Activated CD4-positive, alpha-beta T cell treated with anti-CD3 and anti-CD28 coated beads, Interleukin-2, amount 50 U/mL, for 16 hours (primary cell): ENCODE results near the gene P3R3URF.

Experiments used
- DNase-seq: peaks from one replicate; pipeline ENCODE4 v3.0.0-alpha.2; 2020

P3R3URF gene

DNA sequence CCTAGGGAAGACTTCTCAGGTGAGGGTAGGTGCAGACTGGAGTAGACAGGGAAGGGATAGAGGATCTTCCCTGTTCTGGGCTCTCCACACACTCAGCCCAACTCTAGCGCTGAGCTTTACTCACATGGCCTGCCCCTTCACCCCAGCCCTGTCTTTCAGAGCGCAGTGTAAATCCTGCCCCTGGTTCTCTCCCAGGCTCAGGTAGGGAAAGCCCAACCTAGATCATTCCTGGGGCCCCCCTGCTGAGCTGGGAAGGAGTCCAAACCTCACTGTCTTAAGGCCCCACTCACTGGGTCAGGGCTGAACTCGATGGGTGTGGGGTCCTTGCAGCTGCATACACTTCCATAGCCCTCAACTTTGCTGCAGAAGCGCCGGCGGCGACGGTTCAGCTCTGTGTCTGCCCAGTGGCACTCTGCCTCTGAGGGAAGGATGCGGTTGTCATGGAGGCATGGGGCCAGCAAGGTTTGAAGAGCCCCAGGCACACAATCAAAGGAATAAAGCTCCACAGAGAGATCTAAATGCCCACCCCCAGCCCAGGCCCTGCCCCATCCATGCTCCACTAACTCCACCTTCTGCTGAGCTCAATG lies 17.8 kb upstream of the P3R3URF start:
- no peak for DNase-seq

DNA sequence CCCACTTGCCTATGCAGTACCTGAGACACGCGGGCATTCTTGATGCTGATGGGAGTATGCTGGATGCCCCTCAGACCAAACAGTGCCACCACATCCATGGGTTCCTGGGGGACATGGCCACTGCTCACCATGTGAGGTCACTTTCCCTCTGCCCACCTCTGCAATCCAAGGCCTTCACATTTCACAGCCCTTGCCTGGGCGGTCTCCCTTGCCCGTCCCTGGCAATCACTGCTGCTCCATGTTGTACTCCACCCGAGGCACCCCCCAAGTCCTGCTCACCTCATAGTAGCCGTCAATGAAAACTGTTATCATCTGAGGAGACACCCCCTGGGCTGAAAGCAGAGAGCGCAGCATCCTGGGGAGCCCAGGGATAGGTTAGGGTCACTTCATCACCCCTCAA lies 17.0 kb upstream of the P3R3URF start:
- no peak for DNase-seq

DNA sequence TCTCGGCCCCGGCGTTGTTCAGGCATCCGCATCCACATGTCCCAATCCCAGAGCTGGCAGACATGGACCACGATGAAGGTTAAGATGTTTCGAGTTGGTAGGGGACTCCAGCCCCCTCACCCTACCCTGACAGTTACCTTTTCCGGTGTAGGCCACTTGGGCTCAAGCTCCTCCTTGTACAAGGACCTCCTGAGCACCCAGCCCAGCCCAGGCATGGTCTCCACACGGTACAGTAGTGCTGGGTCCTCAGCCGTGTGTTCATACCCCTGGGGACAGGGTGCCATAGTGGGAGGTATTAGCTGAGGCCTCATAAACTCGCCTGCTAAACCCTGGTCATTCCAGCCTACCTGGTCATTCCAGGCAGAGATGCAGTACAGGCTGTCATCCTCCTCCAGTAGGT lies 15.9 kb upstream of the P3R3URF start:
- DNase-seq: no peak

DNA sequence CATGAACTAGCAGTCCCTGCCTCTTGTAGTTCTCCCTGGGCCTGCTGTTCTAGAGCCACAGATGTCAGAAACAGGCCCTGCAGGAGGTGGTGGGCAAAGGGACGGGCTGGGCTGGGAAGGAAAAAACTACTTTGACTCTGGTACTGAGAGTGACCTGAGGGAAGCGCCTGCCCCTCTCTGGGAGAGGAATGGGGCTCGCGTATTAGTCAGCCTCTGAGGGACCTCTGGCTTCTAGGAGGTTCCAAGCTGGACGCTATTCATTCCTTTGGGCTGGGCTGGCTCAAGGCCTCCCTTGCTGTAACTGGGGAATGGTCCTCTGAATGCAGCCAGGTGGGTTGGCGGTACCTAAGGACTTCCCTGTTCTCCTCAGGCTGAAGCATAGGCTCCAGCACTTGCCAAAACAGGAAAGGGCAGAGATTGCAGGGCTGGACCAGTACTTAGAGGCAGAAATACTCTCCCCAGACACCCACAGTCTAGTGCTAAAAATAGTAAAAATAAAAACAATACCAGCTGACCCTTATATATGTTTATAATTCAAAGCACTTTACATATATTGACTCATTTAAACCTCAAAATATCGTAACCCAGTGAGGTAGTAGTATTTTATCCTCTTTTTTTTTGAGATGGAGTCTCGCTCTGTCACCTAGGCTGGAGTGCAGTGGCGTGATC lies 14.9 kb upstream of the P3R3URF start:
- DNase-seq: no peak

GRCh38 chr1:46190539-46190938 lies 14.3 kb upstream of the P3R3URF start:
- no peak for DNase-seq

- DNase-seq: no peak
These were observed 12.2 kb upstream of the P3R3URF start for GRCh38 chr1:46188295-46189030.

DNA sequence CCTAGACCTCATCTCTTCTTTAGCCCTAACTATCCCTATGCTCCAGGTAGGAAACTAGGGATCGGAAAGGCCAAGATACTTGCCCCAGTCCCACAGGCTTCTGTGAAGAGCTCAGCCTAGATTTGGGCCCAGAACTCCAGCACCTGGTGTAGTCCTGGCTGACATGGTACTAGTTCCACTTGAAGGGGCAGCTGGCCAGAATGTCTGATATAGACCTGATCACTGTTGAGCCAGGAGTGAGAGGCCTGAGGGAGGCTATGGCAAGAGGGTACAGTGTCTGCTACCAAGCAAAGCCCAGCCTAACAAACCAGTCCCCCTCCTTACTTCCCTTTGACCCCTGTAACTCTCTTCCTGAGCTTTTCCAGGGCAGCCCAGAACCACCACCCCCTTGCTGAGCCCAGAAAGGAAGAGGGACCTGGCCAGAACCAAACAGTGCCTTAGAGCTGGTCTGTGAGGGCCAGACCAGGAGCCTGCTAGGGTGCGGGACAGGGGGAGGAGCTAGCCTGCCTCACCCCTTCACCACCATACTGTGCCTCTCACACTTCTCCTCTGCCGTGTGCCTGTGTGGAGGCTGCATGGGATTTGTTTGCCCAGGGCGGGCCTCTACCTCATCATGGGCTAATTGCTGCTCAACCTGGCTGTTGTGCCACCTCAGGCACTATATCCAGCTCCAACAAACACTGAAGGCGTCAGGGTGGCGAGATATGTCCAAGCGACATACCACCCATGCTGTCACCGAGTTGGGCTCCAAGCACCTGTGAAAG lies 11.0 kb upstream of the P3R3URF start:
- DNase-seq: no peak

GRCh38 chr1:46186076-46186475 lies 9.8 kb upstream of the P3R3URF start:
- no peak for DNase-seq

- no peak for DNase-seq
These were observed 8.8 kb upstream of the P3R3URF start for GRCh38 chr1:46184920-46185658.

DNA sequence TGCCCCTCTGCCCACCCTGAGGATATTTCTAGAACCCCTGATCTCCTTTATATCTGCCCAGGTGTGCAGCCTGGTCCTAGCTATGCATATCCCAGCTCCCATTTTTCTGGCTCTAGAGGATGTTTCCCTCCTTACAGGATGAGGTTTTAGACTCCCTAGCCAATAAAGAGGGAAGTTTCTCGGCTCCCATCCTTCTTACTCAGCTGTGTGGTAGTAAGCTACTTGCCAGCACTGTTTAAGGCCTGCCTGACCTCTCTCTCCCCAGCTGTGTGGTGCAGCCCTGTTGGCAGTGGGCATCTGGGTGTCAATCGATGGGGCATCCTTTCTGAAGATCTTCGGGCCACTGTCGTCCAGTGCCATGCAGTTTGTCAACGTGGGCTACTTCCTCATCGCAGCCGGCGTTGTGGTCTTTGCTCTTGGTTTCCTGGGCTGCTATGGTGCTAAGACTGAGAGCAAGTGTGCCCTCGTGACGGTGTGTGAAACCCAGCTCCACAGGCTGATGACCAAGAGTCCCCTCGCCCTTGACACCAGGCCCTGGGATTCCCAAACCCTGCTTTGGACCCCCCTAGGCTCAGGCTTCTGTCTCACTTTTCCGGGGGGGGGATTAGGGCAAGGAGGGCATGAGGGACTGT lies 7.8 kb upstream of the P3R3URF start:
- no peak for DNase-seq

DNA sequence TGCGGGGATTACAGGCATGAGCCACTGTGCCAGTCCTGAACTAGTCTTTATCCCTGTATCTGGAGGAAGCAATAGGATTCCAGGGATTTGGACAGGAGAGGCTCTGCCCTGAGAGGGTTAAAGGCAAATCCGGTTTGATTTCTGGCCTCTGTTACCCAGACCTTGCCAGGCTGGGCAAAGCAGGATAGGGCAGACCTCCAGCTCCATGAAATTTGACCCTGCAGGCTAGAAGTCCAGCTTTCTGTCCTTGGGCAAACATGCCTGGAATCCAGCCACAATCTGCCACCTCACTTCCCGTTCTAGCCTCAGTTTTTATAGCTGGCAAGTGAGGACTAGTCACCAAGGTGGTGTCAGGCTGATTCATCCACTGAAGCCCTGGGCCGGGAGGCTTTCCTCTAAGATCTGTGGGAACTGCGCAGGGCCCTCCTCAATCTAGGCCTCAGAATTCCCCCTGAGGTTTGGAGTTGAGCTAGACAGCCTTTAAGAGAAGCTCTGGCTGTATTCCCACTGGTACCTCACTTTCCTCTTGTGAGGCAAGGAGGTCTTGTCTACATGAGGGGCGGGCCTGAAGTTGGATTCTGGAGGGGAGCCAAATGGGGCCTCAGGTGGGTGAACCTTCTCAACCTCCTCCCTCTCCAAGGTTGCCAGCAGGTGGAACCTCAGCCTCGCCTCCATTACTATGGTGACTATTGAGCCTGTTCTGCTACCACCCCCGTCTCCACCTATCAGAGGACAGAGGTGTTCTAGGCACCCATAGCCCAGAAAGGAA lies 7.0 kb upstream of the P3R3URF start:
- no peak for DNase-seq

DNA sequence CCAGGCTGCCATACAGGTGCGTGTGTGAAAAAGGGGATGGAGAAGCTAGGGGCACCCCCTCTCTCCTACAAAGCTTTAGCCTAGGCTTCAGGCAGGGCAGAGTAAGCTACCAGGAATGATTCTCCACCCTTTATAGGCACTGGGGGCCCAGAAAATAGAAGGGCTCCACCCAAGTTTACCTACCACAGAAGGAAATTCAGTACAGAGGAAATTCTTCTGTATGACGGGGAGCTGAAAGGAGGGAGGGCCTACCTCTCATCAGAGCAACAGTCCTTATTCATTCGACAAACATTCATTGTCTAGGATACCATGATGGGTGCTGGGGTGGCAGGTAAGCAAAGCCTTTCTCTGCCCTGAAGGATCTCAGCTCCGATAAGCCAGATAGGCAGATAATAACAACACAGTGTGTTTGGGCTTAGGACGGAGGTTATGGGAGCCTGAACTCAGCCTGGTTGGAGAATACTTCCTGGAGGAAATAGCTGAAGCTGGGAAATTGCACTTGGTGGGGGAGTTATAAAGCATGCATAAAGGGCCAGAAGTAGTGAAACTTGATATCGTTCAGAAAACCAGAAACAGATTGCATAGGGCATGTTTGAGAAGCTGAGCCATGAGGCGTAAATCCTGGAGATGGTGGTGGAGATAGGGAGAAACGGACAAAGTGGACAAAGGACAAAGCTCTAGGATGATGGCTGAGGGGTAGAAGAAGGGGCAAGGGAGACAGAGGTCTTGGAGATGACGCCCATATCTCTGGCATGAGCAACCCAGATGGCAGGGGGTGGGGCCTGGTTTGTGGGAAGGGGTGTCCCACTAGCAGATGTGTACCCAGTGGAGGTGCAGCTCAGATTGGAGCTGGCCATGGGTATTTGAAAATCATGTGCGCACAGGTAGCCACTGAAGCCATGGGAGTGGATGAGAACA lies 5.3 kb upstream of the P3R3URF start:
- no peak for DNase-seq

DNA sequence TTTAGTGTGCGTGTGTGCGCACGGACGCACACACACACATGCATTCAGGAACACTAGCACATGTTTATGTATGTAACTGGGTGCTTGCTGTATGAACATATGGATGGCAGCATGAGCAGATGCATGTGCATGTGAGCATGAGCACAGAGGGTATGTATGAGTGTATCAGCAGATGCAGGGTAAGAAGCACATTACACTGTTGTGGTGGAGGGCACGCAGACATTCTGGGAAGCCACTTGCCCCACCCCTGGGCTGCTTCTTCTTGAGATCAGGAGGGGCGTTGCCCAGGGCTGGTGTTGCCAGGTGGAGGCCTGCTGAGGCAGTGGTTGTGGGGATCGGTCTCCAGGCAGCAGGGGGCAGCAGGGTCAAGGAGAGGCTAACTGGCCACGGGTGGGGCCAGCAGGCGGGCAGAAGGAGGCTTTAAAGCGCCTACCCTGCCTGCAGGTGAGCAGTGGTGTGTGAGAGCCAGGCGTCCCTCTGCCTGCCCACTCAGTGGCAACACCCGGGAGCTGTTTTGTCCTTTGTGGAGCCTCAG lies 3.9 kb upstream of the P3R3URF start:
- DNase-seq: no peak

- DNase-seq: peak; percentile 63
These were observed 3.1 kb upstream of the P3R3URF start for GRCh38 chr1:46179138-46180081.

GRCh38 chr1:46175243-46175642 lies 1.0 kb downstream of the P3R3URF start:
- DNase-seq: peak; percentile 26

DNA sequence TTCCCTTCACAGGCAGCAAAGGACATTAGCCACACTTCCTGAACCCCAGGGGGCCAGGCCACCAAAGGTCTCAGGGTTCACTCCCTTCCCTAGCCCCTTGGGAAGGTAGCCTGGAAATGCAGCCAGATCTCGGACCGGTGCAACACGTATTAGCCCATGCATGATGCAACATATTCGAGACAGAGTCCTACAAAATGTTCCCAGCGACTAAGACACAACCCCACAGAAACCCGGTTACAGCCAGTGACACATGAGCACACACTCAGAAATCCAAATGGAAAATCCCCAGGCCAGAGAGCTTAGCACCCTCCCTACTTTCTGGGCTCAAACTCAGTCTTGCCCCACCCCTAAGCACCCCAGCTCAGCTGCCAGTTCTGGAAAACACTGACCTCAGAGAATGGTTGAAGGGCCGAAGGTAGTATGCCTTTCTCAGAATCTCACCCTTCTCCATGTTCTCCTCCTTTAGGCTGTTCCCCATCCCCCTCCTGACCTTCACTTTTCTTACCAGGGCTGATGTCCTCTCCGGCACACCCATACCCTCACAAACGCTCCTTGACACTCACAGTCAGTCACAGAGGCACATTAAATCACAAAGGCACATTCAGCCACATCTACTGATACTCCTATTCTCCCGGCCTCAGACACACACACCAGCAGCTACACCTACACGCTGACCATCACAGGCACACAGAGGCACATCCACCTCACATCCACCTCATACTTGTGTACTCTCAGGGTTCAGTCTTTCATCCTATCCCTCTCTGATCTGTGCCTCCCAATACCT lies 1.6 kb downstream of the P3R3URF start, which contains the start of gene TSPAN1:
Gene TSPAN1, plus strand, starts transcription at position 640 of the 784 bp plus-strand sequence. CDS start 6,021 bp downstream, outside the sequence.
- DNase-seq: no peak

DNA sequence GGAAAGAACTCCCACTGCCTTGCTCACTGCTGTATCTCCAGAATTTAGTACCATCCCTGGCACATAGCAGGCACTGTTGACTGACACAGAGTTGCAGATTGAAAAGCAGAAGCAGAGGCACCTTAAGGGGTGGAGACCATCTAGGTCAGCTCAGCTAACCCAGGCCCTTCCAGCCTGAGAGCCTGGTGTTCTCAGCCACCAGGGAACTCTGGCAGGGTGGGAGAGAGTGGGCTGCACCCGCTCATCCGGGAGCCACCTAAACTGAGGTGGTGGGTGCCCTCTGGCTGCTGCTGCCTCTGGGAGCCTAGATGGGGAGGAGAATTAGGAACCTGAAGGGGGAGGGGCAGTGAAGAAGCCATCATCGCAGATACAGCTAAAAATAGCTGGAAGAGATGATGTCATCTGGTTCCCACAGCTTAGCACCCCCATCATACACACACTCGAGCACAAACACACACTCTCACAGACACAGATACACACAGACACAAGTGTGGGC lies 2.9 kb downstream of the P3R3URF start:
- DNase-seq: no peak

- DNase-seq: no peak
These were observed 4.0 kb downstream of the P3R3URF start for GRCh38 chr1:46172321-46172720.
